Measurements from ENCODE around the gene ARHGEF2. TPM values are rescaled to one million over a fixed set of nuclear protein-coding genes. Genes with fewer than 3 reads are reported as not detected.

The ARHGEF2 gene
- polyA plus RNA-seq, 1 of the 3 experiments (the other 2 are of a cell fraction), result 50.8 TPM

GRCh38 chr1:155951753-155952504 lies 26.4 kb downstream of the ARHGEF2 start (continued):
- TF ChIP-seq NFIC (IDR thresholded peaks at IDR 0.05; ENCODE audit: borderline replicate concordance) (no peak), GATA2 (CRISPR knock-in tag; IDR thresholded peaks at IDR 0.05) (no peak), USF1 (IDR thresholded peaks at IDR 0.05; ENCODE audit: borderline replicate concordance, low read depth) (no peak), FOXM1 (IDR thresholded peaks at IDR 0.05; ENCODE audit: low read depth) (no peak), PBX3 (IDR thresholded peaks at IDR 0.05) (no peak), SIN3A (IDR thresholded peaks at IDR 0.05; ENCODE audit: borderline replicate concordance, low read depth, low read length) (no peak), RCOR1 (IDR thresholded peaks at IDR 0.05; ENCODE audit: low read length) (no peak), ZBTB33 (IDR thresholded peaks at IDR 0.05; ENCODE audit: borderline replicate concordance, low read depth) (no peak), JUND (IDR thresholded peaks at IDR 0.05) (no peak)

- no peaks in the 10 kb centered on the region for H3K4me1 ChIP-seq (ENCODE audit: control insufficient read depth in 1 of 2, insufficient read depth in 2 of 2, low read depth in 1 of 2, low read length in 1 of 2)
- no peaks in the 10 kb centered on the region for H3K27me3 ChIP-seq (ENCODE audit: insufficient read depth)
- H2AFZ ChIP-seq (ENCODE audit: low read depth), result no peak overlapping the region
- H3K4me2 ChIP-seq, result no peak overlapping the region
- DNase-seq, result peak; percentile 11
- H3F3A ChIP-seq (replicated peaks; ENCODE audit: insufficient read depth), result peaks cover 41% of the 10 kb centered on the region
- ChIA-PET POLR2A (interaction anchor here (1.6 kb wide), 1 partner anchor 16 kb away, joined by 4 read pairs; the partner anchor contains the start of gene KHDC4), CTCF (interaction anchor here (1.3 to 2.5 kb wide), 2 partner anchors 13 to 39 kb away, joined by 5 to 9 read pairs; no protein-coding TSS in a partner anchor)
- H3K27ac ChIP-seq (ENCODE audit: low read depth in 2 of 2, low read length in 1 of 2), result no peak overlapping the region
- H3K36me3 ChIP-seq (replicated peaks in 1 of 2; ENCODE audit: control insufficient read depth in 1 of 2, insufficient read depth in 2 of 2, low read length in 1 of 2), result peaks cover 62 to 78% of the 10 kb centered on the region in 2 experiments
- WGBS (ENCODE audit: low lambda C conversion rate), result 100% methylated on average over 4 of the region's 27 CpGs
- no peaks in the 10 kb centered on the region for H3K9me3 ChIP-seq
- H3K9me2 ChIP-seq, result no peaks in the 10 kb centered on the region
- no peaks in the 10 kb centered on the region for H4K20me1 ChIP-seq (ENCODE audit: insufficient read depth)
- H3K79me2 ChIP-seq (ENCODE audit: insufficient read depth), result no peaks in the 10 kb centered on the region
- H3K4me3 ChIP-seq (ENCODE audit: low read depth in 2 of 2, low read length in 1 of 2), result no peak overlapping the region
- no peak overlapping the region for H3K9ac ChIP-seq
- TF ChIP-seq RXRA (IDR thresholded peaks at IDR 0.05; ENCODE audit: borderline replicate concordance, low read depth), result no peak
- TF ChIP-seq TCF12 (IDR thresholded peaks at IDR 0.05), result no peak
- no peak for TF ChIP-seq PBX3 (IDR thresholded peaks at IDR 0.05)
- TF ChIP-seq NRF1 (IDR thresholded peaks at IDR 0.05; ENCODE audit: low read depth, low read length), result no peak
- TF ChIP-seq FOSL2 (IDR thresholded peaks at IDR 0.05; ENCODE audit: borderline replicate concordance, low read depth), result no peak
- TF ChIP-seq TEAD4 (IDR thresholded peaks at IDR 0.05; ENCODE audit: borderline replicate concordance, insufficient read depth), result no peak
- no peak for TF ChIP-seq MAX (IDR thresholded peaks at IDR 0.05; ENCODE audit: low read depth)
- TF ChIP-seq MXI1 (IDR thresholded peaks at IDR 0.05; ENCODE audit: low read depth, low read length), result no peak
- TF ChIP-seq FOXM1 (IDR thresholded peaks at IDR 0.05; ENCODE audit: low read depth), result no peak
- no peak for TF ChIP-seq REST (IDR thresholded peaks at IDR 0.05; ENCODE audit: low read depth, low read length)
- TF ChIP-seq MEF2A (IDR thresholded peaks at IDR 0.05; ENCODE audit: borderline replicate concordance, low read depth), result no peak
- TF ChIP-seq USF2 (IDR thresholded peaks at IDR 0.05; ENCODE audit: borderline replicate concordance, low read depth, low read length), result no peak
- no peak for TF ChIP-seq CHD2 (IDR thresholded peaks at IDR 0.05; ENCODE audit: low read length, partially characterized antibody)
- no peak for TF ChIP-seq FOXJ3 (CRISPR knock-in tag; IDR thresholded peaks at IDR 0.05)
Observed at GRCh38 chr1:155950829-155951228, 27.5 kb downstream of the ARHGEF2 start.

All from SK-N-SH (cell line).